Measurements from ENCODE around the gene PILRA.

The PILRA gene

DNA sequence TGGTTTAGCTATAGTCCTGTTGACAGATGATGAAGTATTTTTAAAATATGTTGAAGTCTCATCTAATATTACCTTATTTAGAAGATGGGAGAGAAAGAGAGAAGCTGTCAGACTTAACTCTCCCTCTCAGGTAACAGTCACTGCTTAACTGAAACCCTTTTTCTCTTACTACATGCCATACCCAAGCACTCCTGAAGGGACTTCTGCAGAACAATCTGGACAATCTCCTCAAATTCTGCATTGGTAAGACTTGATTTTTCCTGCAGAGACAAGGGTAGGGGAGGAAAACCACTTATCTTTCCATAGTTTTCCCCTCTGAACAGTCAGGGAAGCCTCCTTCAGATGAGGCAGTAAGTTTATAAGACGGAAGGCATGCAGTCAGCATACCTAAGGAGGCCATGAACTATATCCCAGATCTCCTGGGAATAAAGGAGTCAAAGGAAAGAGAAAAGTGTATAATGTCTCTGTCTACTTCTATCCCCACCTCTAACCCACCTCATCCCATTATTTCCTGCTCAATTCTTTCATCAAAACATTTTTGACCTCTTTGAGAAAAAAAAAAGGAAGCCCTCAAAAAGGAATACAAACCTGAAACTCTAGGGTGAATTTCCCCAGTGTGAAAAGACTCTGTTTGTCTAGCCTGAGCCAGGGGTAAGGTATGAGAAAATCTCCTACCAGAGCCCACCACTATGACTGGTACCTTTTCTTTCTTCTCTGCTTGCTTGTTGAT lies 45.8 kb downstream of the PILRA start:
- H3K27me3 ChIP-seq (replicated peaks; ENCODE audit: control insufficient read depth, insufficient read depth, low read length): no peaks in the 10 kb centered on the region
- no peak for TF ChIP-seq CTCF (IDR thresholded peaks at IDR 0.05; ENCODE audit: insufficient read depth, low read length, poor library complexity, severe bottlenecking)
- no peaks in the 10 kb centered on the region for H3K36me3 ChIP-seq (ENCODE audit: control insufficient read depth, insufficient read depth, low read length)
- no peak overlapping the region for H3K4me3 ChIP-seq (replicated peaks; ENCODE audit: low read depth, low read length)
- no peak for DNase-seq (ENCODE audit: extremely low read depth, insufficient read length)

DNA sequence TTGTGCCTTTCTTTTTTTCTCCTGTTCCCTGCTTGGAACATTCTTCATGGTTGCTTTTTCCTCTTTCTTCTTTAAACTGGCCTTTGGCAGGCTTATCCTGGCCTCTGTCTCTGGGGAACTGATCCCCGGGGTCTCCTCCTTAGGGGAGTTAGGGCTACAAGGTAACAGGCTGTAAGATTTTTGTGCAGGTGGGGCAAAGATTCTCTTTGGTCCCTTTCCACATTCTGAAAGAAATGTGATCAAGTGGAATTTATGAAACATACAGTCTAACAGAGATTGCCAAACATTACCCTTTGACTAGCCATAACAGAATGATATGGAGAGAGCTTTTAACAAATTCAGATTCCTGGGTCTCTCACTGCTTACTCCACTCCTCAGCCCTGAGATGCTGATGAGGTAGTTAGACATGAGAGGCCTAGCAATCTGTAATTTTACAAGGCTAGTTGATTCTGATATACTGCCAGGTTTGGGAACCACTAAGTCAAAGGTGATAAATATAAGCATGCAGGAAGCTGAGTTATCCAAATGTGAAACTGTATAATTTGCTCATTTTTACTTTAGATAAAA lies 46.5 kb downstream of the PILRA start:
- Histone ChIP-seq H3K36me3 (ENCODE audit: control insufficient read depth, insufficient read depth, low read length) (no peaks in the 10 kb centered on the region), H3K4me3 (replicated peaks; ENCODE audit: low read depth, low read length) (no peak overlapping the region), H3K27me3 (replicated peaks; ENCODE audit: control insufficient read depth, insufficient read depth, low read length) (no peaks in the 10 kb centered on the region)
- TF ChIP-seq CTCF (IDR thresholded peaks at IDR 0.05; ENCODE audit: insufficient read depth, low read length, poor library complexity, severe bottlenecking): no peak
- no peak for DNase-seq (ENCODE audit: extremely low read depth, insufficient read length)

GRCh38 chr7:100423315-100423714 lies 50.0 kb downstream of the PILRA start:
- Histone ChIP-seq H3K27me3 (replicated peaks; ENCODE audit: control insufficient read depth, insufficient read depth, low read length) (no peaks in the 10 kb centered on the region), H3K4me3 (replicated peaks; ENCODE audit: low read depth, low read length) (no peak overlapping the region), H3K36me3 (ENCODE audit: control insufficient read depth, insufficient read depth, low read length) (no peaks in the 10 kb centered on the region)
- TF ChIP-seq CTCF (IDR thresholded peaks at IDR 0.05; ENCODE audit: insufficient read depth, low read length, poor library complexity, severe bottlenecking): no peak
- DNase-seq (ENCODE audit: extremely low read depth, insufficient read length): no peak

GRCh38 chr7:100425347-100425746 lies 52.1 kb downstream of the PILRA start:
- H3K36me3 ChIP-seq (ENCODE audit: control insufficient read depth, insufficient read depth, low read length): no peaks in the 10 kb centered on the region
- H3K4me3 ChIP-seq (replicated peaks; ENCODE audit: low read depth, low read length): no peak overlapping the region
- no peak for DNase-seq (ENCODE audit: extremely low read depth, insufficient read length)
- TF ChIP-seq CTCF (IDR thresholded peaks at IDR 0.05; ENCODE audit: insufficient read depth, low read length, poor library complexity, severe bottlenecking): no peak
- H3K27me3 ChIP-seq (replicated peaks; ENCODE audit: control insufficient read depth, insufficient read depth, low read length): no peaks in the 10 kb centered on the region

GRCh38 chr7:100426516-100426915 lies 53.2 kb downstream of the PILRA start:
- Histone ChIP-seq H3K36me3 (ENCODE audit: control insufficient read depth, insufficient read depth, low read length) (peaks cover 5% of the 10 kb centered on the region), H3K4me3 (replicated peaks; ENCODE audit: low read depth, low read length) (no peak overlapping the region), H3K27me3 (replicated peaks; ENCODE audit: control insufficient read depth, insufficient read depth, low read length) (no peaks in the 10 kb centered on the region)
- no peak for DNase-seq (ENCODE audit: extremely low read depth, insufficient read length)
- no peak for TF ChIP-seq CTCF (IDR thresholded peaks at IDR 0.05; ENCODE audit: insufficient read depth, low read length, poor library complexity, severe bottlenecking)

All from GM06990 (cell line).